Neural progenitor cell (in vitro differentiated cells): Measurements from ENCODE around the gene DAP. TPM values are rescaled to one million over a fixed set of nuclear protein-coding genes. Genes with fewer than 3 reads are reported as not detected.

Experiments
- DNase-seq: peaks from one replicate; pipeline ENCODE4 v3.0.0-alpha.2; 2016; ENCODE audit warnings: low spot score
- H2AFZ ChIP-seq: fragments of 200-600 bp; sonication (generic); replicated peaks from 2 replicates; pipeline ENCODE4 v1.6.1; 2016; ENCODE audit warnings: antibody characterized with exemption
- H3F3A ChIP-seq: fragments of 200-600 bp; sonication (generic); 2 replicates; pipeline ENCODE4 v1.6.1; 2016; ENCODE audit warnings: antibody characterized with exemption, low read depth
- H3K27ac ChIP-seq: fragments of 200-600 bp; sonication (generic); 2 replicates; pipeline ENCODE4 v1.5.1; 2016; ENCODE audit warnings: mild to moderate bottlenecking
- H3K27me3 ChIP-seq: fragments of 200-600 bp; sonication (generic); 2 replicates; pipeline ENCODE4 v1.6.1; 2016; ENCODE audit warnings: mild to moderate bottlenecking, moderate library complexity
- H3K36me3 ChIP-seq: fragments of 200-600 bp; sonication (generic); 2 replicates; pipeline ENCODE4 v1.5.1; 2016
- H3K4me1 ChIP-seq: fragments of 200-600 bp; sonication (generic); 2 replicates; pipeline ENCODE4 v1.6.1; 2016; ENCODE audit warnings: mixed run types
- H3K4me2 ChIP-seq: fragments of 200-600 bp; sonication (generic); 2 replicates; pipeline ENCODE4 v1.6.1; 2016
- H3K4me3 ChIP-seq: fragments of 200-600 bp; sonication (generic); 2 replicates; pipeline ENCODE4 v1.5.1; 2016
- H3K79me2 ChIP-seq: fragments of 200-600 bp; sonication (generic); 2 replicates; pipeline ENCODE4 v1.6.1; 2016; ENCODE audit warnings: low read depth
- H3K9ac ChIP-seq: fragments of 200-600 bp; sonication (generic); 2 replicates; pipeline ENCODE4 v1.6.1; 2016
- H3K9me3 ChIP-seq: fragments of 200-600 bp; sonication (generic); 2 replicates; pipeline ENCODE4 v1.5.1; 2016; ENCODE audit warnings: low read depth
- H4K20me1 ChIP-seq: fragments of 200-600 bp; sonication (generic); 2 replicates; pipeline ENCODE4 v1.6.1; 2016; ENCODE audit warnings: low read depth
- H3K27ac Mint-ChIP-seq: 3 replicates; pipeline ENCODE4 v1.8.0; 2021; ENCODE audit warnings: mixed read lengths
- H3K27me3 Mint-ChIP-seq: 2 replicates; pipeline ENCODE4 v1.8.0; 2022; ENCODE audit warnings: low read depth, mild to moderate bottlenecking, inconsistent platforms, moderate library complexity, mixed read lengths; ENCODE audit not compliant: insufficient read depth
- H3K36me3 Mint-ChIP-seq: 3 replicates; pipeline ENCODE4 v1.8.0; 2021; ENCODE audit warnings: mixed read lengths
- H3K4me1 Mint-ChIP-seq: 3 replicates; pipeline ENCODE4 v1.8.0; 2021; ENCODE audit warnings: mixed read lengths
- H3K4me3 Mint-ChIP-seq: 3 replicates; pipeline ENCODE4 v1.8.0; 2021; ENCODE audit warnings: mild to moderate bottlenecking, moderate library complexity, mixed read lengths
- H3K9me3 Mint-ChIP-seq: 3 replicates; pipeline ENCODE4 v1.8.0; 2020; ENCODE audit warnings: mixed read lengths
- EZH2 ChIP-seq: fragments of 200-600 bp; sonication (generic); IDR thresholded peaks from 2 replicates; pipeline ENCODE4 v1.6.1; 2017; ENCODE audit warnings: antibody characterized with exemption, mild to moderate bottlenecking, moderate library complexity
- EZH2phosphoT487 ChIP-seq: fragments of 200-600 bp; sonication (generic); IDR thresholded peaks from 2 replicates; pipeline ENCODE4 v1.6.1; 2017; ENCODE audit warnings: antibody characterized with exemption
- total RNA-seq: library from RNA; depleted of rRNA; stranded (reverse); fragments of >200 nt; gene quantifications from 2 replicates; pipeline ENCODE4 v1.2.3, GENCODE V29; 2015; ENCODE audit warnings: low replicate concordance
- TF ChIP-seq, protein P1 (sequence below): fragments of 200-600 bp; sonication (generic); IDR thresholded peaks from 2 replicates; pipeline ENCODE4 v1.5.1; 2017; ENCODE audit warnings: antibody characterized with exemption, mild to moderate bottlenecking

Gene DAP
- total RNA-seq, 1 donor from 2014 or later, result 12.2 TPM

GRCh38 chr5:10655972-10656830, 104.8 kb downstream of the DAP start:
- no peak for DNase-seq
- Mint-ChIP-seq H3K27me3 (peaks cover 7% of the 10 kb centered on the region), H3K4me3 (no peak overlapping the region), H3K9me3 (no peaks in the 10 kb centered on the region), H3K4me1 (peaks cover 23% of the 10 kb centered on the region), H3K36me3 (no peaks in the 10 kb centered on the region), H3K27ac (peak overlapping the region; percentile 42)
- Histone ChIP-seq H3K4me3 (no peak overlapping the region), H3K27ac (no peak overlapping the region), H3F3A (no peaks in the 10 kb centered on the region), H3K79me2 (no peaks in the 10 kb centered on the region), H3K9me3 (no peaks in the 10 kb centered on the region), H3K4me1 (peaks cover 8% of the 10 kb centered on the region), H3K27me3 (no peaks in the 10 kb centered on the region), H2AFZ (no peak overlapping the region), H3K4me2 (no peak overlapping the region), H3K36me3 (no peaks in the 10 kb centered on the region), H4K20me1 (no peaks in the 10 kb centered on the region), H3K9ac (no peak overlapping the region)
- TF ChIP-seq, protein P1, sequence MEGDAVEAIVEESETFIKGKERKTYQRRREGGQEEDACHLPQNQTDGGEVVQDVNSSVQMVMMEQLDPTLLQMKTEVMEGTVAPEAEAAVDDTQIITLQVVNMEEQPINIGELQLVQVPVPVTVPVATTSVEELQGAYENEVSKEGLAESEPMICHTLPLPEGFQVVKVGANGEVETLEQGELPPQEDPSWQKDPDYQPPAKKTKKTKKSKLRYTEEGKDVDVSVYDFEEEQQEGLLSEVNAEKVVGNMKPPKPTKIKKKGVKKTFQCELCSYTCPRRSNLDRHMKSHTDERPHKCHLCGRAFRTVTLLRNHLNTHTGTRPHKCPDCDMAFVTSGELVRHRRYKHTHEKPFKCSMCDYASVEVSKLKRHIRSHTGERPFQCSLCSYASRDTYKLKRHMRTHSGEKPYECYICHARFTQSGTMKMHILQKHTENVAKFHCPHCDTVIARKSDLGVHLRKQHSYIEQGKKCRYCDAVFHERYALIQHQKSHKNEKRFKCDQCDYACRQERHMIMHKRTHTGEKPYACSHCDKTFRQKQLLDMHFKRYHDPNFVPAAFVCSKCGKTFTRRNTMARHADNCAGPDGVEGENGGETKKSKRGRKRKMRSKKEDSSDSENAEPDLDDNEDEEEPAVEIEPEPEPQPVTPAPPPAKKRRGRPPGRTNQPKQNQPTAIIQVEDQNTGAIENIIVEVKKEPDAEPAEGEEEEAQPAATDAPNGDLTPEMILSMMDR, result no peak
- no peak for TF ChIP-seq EZH2
- no peak for TF ChIP-seq EZH2phosphoT487

- Histone ChIP-seq H3F3A (no peaks in the 10 kb centered on the region), H3K27me3 (no peaks in the 10 kb centered on the region), H3K4me1 (peaks cover 8% of the 10 kb centered on the region), H3K4me3 (no peak overlapping the region), H2AFZ (no peak overlapping the region), H3K9me3 (no peaks in the 10 kb centered on the region), H3K27ac (no peak overlapping the region), H4K20me1 (no peaks in the 10 kb centered on the region), H3K36me3 (no peaks in the 10 kb centered on the region), H3K9ac (no peak overlapping the region), H3K4me2 (no peak overlapping the region), H3K79me2 (no peaks in the 10 kb centered on the region)
- DNase-seq, result no peak
- Mint-ChIP-seq H3K4me1 (peaks cover 23% of the 10 kb centered on the region), H3K27me3 (peaks cover 7% of the 10 kb centered on the region), H3K36me3 (peaks cover 2% of the 10 kb centered on the region), H3K27ac (peak overlapping the region; percentile 57), H3K9me3 (peaks cover 2% of the 10 kb centered on the region), H3K4me3 (no peak overlapping the region)
- TF ChIP-seq, protein P1, result no peak
- TF ChIP-seq EZH2phosphoT487 (no peak), EZH2 (no peak)
Observed at GRCh38 chr5:10655161-10655971, 105.7 kb downstream of the DAP start.

DNA sequence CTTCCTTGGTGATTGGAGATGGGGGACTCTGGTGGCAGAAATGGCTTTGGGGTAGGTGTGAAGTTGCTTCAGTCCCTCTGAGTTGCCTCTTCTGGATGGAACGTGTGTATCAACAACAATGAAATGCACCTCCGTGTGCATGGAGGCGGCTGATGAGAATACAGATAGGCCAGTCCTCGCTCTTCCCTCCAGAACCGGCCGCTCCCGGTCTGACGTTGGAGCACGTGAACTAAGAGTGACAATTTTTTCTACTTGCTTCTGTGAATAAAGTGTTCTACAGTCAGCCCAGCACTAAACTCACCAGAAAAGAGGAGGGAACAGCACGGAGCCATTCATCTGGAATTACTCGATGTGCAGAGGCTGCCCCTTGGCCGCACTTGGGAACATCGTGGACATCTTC, 106.5 kb downstream of the DAP start:
- Mint-ChIP-seq H3K9me3 (peaks cover 2% of the 10 kb centered on the region), H3K27ac (peak overlapping the region; percentile 18), H3K27me3 (peaks cover 7% of the 10 kb centered on the region), H3K4me3 (no peak overlapping the region), H3K4me1 (peaks cover 23% of the 10 kb centered on the region), H3K36me3 (peaks cover 2% of the 10 kb centered on the region)
- Histone ChIP-seq H2AFZ (no peak overlapping the region), H3K27ac (no peak overlapping the region), H3K9me3 (no peaks in the 10 kb centered on the region), H3K4me1 (peaks cover 8% of the 10 kb centered on the region), H4K20me1 (no peaks in the 10 kb centered on the region), H3K4me3 (no peak overlapping the region), H3K36me3 (no peaks in the 10 kb centered on the region), H3K4me2 (no peak overlapping the region), H3K79me2 (no peaks in the 10 kb centered on the region), H3K9ac (no peak overlapping the region), H3K27me3 (no peaks in the 10 kb centered on the region), H3F3A (no peaks in the 10 kb centered on the region)
- DNase-seq, result no peak
- TF ChIP-seq EZH2phosphoT487, result no peak
- TF ChIP-seq, protein P1, result no peak
